ENCODE measurements around the gene PTGER3.

The PTGER3 gene

GRCh38 chr1:71049951-71050598, 2.5 kb upstream of the PTGER3 start:
- peak; percentile 65 to 68 for DNase-seq

- no peak for DNase-seq
Measured at GRCh38 chr1:71046891-71047634, 553 bp downstream of the PTGER3 start.

- peak; percentile 21 to 37 for DNase-seq
Measured at GRCh38 chr1:71045463-71046028, 2.1 kb downstream of the PTGER3 start.

GRCh38 chr1:71044833-71045232, 2.8 kb downstream of the PTGER3 start:
- DNase-seq = no peak

- DNase-seq = peak; percentile 8 to 24
Measured at GRCh38 chr1:71043065-71043464, 4.6 kb downstream of the PTGER3 start.

GRCh38 chr1:71041806-71042205, 5.8 kb downstream of the PTGER3 start:
- no peak for DNase-seq

GRCh38 chr1:71039661-71040262, 7.9 kb downstream of the PTGER3 start:
- DNase-seq = no peak

GRCh38 chr1:71038942-71039341, 8.7 kb downstream of the PTGER3 start:
- no peak for DNase-seq

- DNase-seq = no peak
Measured at GRCh38 chr1:71037829-71038620, 9.6 kb downstream of the PTGER3 start.

GRCh38 chr1:71037066-71037465, 10.6 kb downstream of the PTGER3 start:
- DNase-seq = no peak

- no peak for DNase-seq
Measured at GRCh38 chr1:71033136-71033535, 14.5 kb downstream of the PTGER3 start.

- no peak for DNase-seq
Measured at GRCh38 chr1:71031426-71031825, 16.2 kb downstream of the PTGER3 start.

- no peak for DNase-seq
Measured at GRCh38 chr1:71030026-71030425, 17.6 kb downstream of the PTGER3 start.

- no peak for DNase-seq
Measured at GRCh38 chr1:71028981-71029380, 18.6 kb downstream of the PTGER3 start.

- no peak for DNase-seq
Measured at GRCh38 chr1:71027991-71028390, 19.6 kb downstream of the PTGER3 start.

- no peak for DNase-seq
Measured at GRCh38 chr1:71026093-71026492, 21.5 kb downstream of the PTGER3 start.

- no peak for DNase-seq
Measured at GRCh38 chr1:71023515-71023914, 24.1 kb downstream of the PTGER3 start.

GRCh38 chr1:71019233-71019969, 28.2 kb downstream of the PTGER3 start:
- DNase-seq = no peak

- no peak for DNase-seq
Measured at GRCh38 chr1:71018791-71019190, 28.8 kb downstream of the PTGER3 start.

- no peak for DNase-seq
Measured at GRCh38 chr1:71015745-71016144, 31.9 kb downstream of the PTGER3 start.

- no peak for DNase-seq
Measured at GRCh38 chr1:71014178-71014579, 33.4 kb downstream of the PTGER3 start.

All from AML-193 (cell line).